Subcutaneous adipose tissue (tissue), 4 donors: ENCODE data around the gene ANGPTL8. TPM values are rescaled to one million over a fixed set of nuclear protein-coding genes. Genes with fewer than 3 reads are reported as not detected.

Experiments
- CTCF ChIP-seq: fragments of 450-650 bp; IDR thresholded peaks from one replicate; pipeline ENCODE4 v1.5.1; 2016; ENCODE audit warnings: low read depth, mild to moderate bottlenecking, control low read depth, antibody characterized with exemption, moderate library complexity
- total RNA-seq, 4 donors: library from RNA; depleted of rRNA; stranded (reverse); fragments of >200 nt; gene quantifications; one replicate each; pipeline ENCODE4 v1.1.0, GENCODE V29; 2016

Gene ANGPTL8
- total RNA-seq, 4 donors from 2014 or later, result 1.9 to 27.7 (median 14.8) TPM

DNA sequence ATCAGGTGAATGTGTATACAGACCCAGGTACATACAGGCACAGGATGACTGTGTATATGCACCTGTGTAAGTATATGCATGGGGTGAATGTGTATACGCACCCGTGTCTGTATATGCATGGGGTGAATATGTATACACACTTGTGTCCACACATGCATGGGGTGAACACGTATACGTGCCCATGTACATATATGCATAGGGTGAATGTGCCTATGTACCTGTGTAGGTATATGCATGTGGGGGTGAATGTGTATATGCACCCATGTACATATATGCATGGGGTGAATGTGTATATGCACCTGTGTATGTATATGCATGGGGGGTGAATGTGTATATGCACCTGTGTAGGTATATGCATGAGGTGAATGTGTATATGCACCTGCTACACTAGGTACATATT is 6.9 kb upstream of the ANGPTL8 start:
- TF ChIP-seq CTCF, result no peak

GRCh38 chr19:11233073-11233472 is 6.3 kb upstream of the ANGPTL8 start:
- no peak for TF ChIP-seq CTCF

- TF ChIP-seq CTCF, result no peak
These were observed 4.8 kb upstream of the ANGPTL8 start for GRCh38 chr19:11234486-11235075.

- no peak for TF ChIP-seq CTCF
These were observed 2.8 kb upstream of the ANGPTL8 start for GRCh38 chr19:11236324-11237301.

- no peak for TF ChIP-seq CTCF
These were observed 2.1 kb upstream of the ANGPTL8 start for GRCh38 chr19:11237321-11237720.

DNA sequence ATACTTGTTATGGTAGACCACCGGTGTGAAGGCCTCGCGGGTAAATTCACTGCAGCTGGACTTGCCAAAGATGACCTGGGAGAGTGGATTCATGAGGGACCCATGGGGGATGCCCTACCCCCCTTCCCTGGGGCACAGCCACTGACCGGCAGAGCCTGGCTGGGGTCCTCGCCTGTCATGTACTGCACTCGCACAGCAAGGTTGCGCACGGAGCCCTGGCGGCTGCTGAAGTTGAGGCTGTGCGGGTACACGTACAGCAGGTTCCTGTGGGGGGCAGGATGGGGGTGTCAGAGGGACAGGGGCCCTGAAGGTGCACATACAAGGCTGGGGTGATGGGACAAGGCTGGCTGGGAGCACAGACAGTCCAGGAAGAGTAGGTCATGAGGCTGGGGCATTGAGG is 1.4 kb upstream of the ANGPTL8 start:
- TF ChIP-seq CTCF, result no peak

- no peak for TF ChIP-seq CTCF
These were observed 540 bp upstream of the ANGPTL8 start for GRCh38 chr19:11238781-11239376.
